Measurements from ENCODE around the gene PARS2.

The PARS2 gene

GRCh38 chr1:54774820-54775498 is 10.6 kb upstream of the PARS2 start:
- DNase-seq (ENCODE audit: low read depth in 2 of 2, low spot score in 1 of 2), result no peak

DNA sequence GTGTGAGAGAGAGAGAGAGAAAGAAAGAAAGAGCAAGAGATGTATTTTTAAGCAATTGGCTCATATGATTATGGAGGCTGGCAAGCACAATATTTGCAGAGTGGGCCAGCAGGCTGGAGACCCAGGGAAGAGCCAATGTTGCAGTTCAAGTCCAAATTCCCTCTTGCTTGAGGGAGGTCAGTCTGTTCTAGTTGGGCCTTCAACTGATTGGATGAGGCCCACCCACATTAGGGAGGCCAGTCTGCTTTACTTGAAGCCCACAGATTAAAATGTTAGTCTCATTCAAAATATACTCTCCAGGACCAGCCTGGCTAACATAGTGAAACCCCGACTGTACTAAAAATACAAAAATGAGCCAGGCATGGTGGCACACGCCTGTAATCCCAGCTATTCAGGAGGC is 8.6 kb upstream of the PARS2 start:
- DNase-seq (ENCODE audit: low read depth in 2 of 2, low spot score in 1 of 2), result no peak

DNA sequence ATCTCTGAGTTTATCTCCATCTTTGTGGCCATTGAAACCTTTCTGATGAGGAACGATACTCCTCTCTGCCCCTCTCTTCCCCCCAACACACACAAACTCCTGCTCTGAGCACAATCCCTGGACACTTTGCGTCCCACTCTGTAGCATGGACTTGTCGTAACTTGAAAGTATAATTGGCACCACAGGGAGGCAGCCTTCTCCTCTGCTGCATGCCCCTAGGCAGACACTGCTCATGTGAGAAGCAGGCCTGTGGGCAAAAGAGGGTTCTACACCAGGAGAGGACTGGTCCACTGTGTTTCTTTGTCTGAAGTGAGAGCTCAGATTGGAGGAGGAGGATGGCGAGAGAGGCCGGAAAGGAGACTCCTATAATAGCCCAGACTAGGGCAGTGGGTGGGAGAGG is 3.8 kb upstream of the PARS2 start:
- no peak for DNase-seq (ENCODE audit: low read depth in 2 of 2, low spot score in 1 of 2)

DNA sequence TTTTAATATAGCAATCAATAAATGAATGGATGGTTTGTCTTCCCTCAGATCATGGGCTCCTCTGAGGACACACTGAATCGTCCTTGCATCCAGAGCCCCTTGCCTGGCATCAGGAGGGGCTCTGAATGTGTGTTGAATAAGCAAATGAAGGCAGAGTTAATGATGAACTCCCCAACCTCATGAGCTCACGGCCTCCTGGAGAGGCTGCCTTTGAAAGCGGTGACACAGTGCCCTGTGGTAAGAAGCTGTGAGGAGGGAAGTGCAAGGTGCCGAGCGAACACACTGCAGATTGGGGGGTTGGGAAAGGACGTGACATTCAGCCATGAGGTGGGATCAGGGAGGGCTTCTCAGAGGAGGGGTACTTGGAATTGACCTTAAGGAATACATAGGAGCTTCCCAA is 3.2 kb upstream of the PARS2 start:
- DNase-seq (ENCODE audit: low read depth in 2 of 2, low spot score in 1 of 2), result no peak

DNA sequence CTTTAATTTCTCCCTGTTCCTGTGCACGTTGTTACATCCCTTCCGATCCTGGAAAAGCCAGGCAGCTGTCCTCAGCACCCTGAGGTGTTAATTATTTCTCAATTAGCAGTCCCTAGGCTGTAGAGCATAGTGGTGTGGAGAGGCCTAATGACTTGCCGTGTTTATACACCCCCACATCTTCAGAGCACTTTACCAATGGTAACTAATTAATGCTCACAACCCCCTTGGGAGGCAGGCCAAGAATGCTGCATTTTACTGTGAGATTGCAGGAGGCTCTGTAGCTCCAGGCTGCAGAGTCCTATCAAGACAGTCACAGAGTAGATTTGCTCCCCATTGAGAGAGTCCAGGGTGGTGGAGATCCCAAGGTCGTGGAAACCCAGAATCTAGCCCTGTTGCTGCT is 2.4 kb upstream of the PARS2 start:
- no peak for DNase-seq (ENCODE audit: low read depth in 2 of 2, low spot score in 1 of 2)

DNA sequence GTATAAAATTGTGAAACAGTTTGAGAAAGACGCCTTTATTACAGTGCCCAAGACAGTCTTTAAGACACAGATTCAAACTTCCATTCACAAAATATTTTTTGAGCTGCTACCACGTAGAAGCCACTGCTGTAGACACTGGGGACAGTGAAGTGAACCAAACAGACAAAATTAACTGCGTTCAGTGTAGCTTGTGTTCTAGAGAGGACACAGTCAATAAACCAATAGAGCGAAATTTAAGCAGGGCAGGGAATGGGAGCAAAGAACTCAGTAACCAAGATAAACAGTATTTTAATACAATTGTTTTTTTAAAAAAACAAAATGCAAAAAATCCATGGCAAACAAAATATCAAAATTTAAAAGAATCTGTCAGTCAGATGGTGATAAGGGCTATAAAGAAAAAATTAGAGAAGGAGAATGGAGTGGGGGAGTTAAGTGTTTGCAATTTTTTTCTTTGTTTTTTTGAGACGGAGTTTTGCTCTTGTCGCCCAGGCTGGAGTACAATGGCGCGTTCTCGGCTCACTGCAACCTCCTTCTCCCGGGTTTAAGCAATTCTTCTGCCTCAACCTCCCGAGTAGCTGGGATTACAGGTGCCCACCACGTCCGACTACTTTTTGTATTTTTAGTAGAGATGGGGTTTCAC is 719 bp upstream of the PARS2 start:
- DNase-seq (ENCODE audit: low read depth in 2 of 2, low spot score in 1 of 2), result no peak

DNA sequence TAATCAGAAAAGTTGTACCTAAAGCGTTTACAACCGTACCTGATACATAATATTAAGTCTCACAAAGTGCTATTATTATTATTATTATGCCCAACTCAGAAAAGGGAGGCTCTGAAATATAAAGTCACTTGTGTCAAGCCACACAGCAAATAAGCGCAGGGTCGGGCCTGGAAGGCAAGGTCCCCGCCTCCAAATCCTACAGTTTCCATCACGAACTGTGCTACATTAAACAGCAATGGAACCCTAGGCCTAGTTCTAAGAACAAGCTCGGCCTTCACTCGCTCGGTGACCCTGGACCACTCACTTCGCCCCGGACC is 549 bp downstream of the PARS2 start:
- DNase-seq (ENCODE audit: low read depth in 2 of 2, low spot score in 1 of 2), result no peak

GRCh38 chr1:54758678-54759348 is 5.5 kb downstream of the PARS2 start:
- no peak for DNase-seq (ENCODE audit: low read depth in 2 of 2, low spot score in 1 of 2)

- no peak for DNase-seq (ENCODE audit: low read depth in 2 of 2, low spot score in 1 of 2)
Measured at GRCh38 chr1:54757833-54758232, 6.5 kb downstream of the PARS2 start.

DNA sequence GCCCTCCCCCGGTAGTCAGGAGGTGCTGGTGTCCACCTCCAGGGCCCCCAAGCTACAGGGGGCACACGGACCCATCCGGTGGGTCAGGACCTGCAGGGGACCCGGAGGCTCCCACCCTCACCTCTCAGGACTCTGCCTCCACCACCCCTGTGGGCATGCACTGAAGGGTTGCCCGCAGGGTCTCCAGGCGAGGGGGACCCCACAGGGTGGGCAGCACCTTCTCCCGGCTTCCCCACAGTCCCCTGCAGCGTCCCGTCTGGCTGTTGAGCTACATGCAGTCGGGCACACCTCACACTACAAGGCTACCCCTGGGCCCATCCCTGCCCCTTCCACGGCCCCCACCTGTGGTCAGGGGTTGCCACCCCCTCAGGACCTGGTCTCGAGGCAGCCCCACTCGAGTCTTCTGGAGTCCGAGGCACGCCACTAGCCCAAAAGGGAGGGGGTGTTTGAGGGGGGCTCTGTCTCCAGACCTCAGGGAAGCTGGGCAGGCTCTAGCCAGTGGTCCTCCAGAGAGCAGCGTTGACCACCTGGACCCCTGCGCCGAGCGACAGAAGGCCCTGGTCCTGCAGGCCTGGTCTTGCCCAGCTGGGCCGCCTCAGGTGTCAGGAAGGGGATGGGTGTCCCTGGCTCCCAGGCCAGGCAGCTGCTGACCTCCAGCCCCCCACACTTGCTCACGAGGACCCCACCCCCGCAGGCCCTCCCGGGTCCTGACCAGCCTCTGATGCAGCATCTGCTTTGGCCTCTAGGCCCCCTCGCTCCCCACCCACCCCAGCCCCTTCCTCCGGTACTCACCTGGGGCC is 9.6 kb downstream of the PARS2 start:
- DNase-seq (ENCODE audit: low read depth in 2 of 2, low spot score in 1 of 2), result no peak

GRCh38 chr1:54754045-54754444 is 10.3 kb downstream of the PARS2 start:
- DNase-seq (ENCODE audit: low read depth in 2 of 2, low spot score in 1 of 2), result no peak

- no peak for DNase-seq (ENCODE audit: low read depth in 2 of 2, low spot score in 1 of 2)
Measured at GRCh38 chr1:54751426-54751825, 12.9 kb downstream of the PARS2 start.

GRCh38 chr1:54750596-54750995 is 13.7 kb downstream of the PARS2 start:
- DNase-seq (ENCODE audit: low read depth in 2 of 2, low spot score in 1 of 2), result no peak

DNA sequence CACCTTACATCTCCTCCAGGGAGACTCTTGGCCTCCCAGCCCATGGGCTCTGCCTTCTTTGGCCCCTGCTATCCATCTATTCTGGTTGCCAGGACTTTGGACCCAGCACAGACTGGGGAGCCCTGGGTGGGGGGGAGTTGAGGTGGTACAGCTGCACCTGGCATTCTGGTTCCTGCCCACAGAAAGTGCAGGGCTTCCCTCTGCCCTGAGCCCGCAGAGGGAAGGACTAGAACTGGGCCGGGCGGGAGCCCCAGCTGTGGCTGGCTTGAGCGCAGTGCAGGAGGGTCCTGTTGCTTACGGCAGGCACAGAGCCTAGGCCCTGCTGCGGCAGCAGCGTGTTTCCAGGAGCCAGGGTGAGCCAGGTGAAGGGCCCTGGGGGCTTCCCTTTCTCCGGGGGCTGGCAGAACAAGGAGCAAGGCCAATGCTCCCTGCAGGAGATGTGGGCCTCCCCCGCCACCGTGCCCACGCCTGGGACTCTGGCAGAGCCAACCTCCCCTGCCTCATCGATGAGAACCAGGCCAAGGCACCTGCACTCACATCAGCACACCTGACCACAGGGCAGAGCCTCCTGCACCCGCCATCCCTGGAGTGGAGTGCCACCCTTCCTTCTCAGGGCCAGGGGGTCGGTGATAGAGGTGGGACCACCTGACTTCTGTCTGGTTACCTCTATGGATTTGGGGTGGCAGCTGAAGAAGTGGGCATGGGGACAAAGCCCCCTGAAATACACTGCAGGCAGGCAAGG is 16.1 kb downstream of the PARS2 start:
- DNase-seq (ENCODE audit: low read depth in 2 of 2, low spot score in 1 of 2), result no peak

- no peak for DNase-seq (ENCODE audit: low read depth in 2 of 2, low spot score in 1 of 2)
Measured at GRCh38 chr1:54745864-54746263, 18.5 kb downstream of the PARS2 start.

- no peak for DNase-seq (ENCODE audit: low read depth in 2 of 2, low spot score in 1 of 2)
Measured at GRCh38 chr1:54745274-54745673, 19.0 kb downstream of the PARS2 start.

DNA sequence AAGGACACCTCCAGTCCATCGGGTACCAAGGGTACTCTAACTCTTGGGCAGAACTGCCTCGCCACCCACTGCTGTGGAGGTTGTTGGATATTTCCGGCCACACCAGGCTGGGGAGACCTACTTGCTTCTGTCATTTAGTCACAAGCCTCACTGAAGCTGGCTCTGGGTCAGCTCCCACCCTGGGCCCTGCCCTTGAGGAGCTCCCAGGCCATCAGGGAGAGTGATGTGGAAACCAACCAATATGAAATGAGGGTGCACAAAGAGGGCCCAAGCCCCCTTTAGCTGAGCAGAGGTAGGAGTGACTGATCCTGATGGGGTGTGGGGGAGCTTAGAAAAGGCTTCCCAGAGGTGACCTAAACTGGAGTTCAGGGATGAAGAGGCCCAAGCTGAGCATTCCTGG is 19.6 kb downstream of the PARS2 start:
- DNase-seq (ENCODE audit: low read depth in 2 of 2, low spot score in 1 of 2), result no peak

DNA sequence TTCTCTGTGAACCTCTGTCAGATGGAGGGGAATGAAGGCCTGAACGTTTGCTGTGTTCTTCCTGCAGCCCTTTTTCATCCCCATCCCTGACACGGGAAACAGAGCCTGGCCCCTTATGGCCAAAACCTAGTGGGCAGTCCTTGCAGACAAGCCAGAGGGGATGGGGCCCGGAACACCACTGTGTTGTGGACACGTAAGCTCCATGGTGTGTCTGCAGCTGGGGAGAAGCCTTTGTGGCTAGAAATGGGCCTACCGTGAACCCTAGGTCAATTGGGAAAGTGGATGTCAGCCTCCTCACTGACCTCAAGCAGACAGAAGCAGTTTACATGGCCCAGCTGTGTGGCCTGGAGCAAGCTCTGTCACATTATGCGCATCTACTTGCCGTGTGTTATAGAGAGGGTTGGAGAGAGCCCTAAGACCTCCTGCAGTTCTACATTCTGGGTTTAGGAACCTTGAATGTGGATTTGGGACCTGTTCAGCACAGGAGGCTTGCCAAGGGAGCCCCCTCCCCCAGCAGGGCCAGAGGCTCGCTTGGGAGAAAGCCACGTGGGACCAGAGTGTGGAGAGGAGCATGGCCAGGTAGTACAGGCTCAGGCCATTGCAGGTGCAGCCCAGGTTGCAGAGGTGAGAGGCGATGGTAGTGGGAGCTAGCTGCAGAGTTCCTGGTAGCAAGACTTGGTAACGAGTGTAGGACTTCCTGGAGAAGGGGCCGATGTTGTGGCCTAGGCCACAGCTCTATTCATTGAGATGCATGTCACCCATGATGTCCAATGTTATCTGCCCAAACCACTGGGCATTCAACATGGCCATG is 20.7 kb downstream of the PARS2 start:
- no peak for DNase-seq (ENCODE audit: low read depth in 2 of 2, low spot score in 1 of 2)

DNA sequence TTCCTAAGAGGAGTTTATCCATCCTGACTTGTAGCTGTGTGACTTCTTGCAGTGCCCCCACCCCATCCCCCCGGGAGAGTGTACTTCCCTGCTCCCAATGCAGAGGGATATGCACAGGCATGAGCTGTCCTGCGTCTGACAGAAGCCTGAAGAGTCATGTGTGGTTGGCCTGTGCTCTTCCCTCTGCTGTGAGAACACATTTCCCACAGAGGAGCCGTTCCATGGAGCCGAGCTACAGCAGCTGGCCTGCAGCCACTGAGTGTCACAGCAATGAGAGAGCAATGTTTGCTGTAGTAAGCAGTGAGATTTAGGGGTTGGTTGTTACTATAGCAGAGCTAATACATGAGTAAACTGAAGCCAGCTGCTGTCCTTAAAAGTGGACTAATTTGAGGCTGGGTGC is 22.0 kb downstream of the PARS2 start:
- no peak for DNase-seq (ENCODE audit: low read depth in 2 of 2, low spot score in 1 of 2)

- DNase-seq (ENCODE audit: low read depth in 2 of 2, low spot score in 1 of 2), result no peak
Measured at GRCh38 chr1:54741531-54741930, 22.8 kb downstream of the PARS2 start.
